Heart left ventricle (tissue), 13 donors: ENCODE measurements around the gene CUBN.

Source experiments
- CTCF ChIP-seq, 12 donors: fragments of 200-600 bp; sonication (generic) in 4 of 12; IDR thresholded peaks; one replicate each; pipeline versions ENCODE4 v1.5.0 to v1.8.0; 2018 to 2022; ENCODE audit warnings: antibody characterized with exemption in 12 of 12, mild to moderate bottlenecking in 5 of 12
- POLR2A ChIP-seq, 2 donors: fragments of 450-650 bp; IDR thresholded peaks; one replicate each; pipeline ENCODE4 v1.6.1; 2017; ENCODE audit warnings: antibody characterized with exemption in 2 of 2, mild to moderate bottlenecking in 2 of 2, moderate library complexity in 2 of 2
- donor health status: ischemic (EF 13 %, LVEDD 7.1; RV severe dilation, severe dysfunction).
- donor health status: DM: no; HTN: yes; CAD: no.
- donor health status: DM: no; HTN: no; CAD: no.
- donor health status: ischemic (EF 25% LVEDD 6.9; RV normal size, moderate dysfunction).
- donor health status: ischemic (EF 25% LVEDD 5.7; RV mildly dilated, moderate dysfunction).
- donor health status: ischemic (EF 35%, LVEDD 5.7; RV mildly dilated, moderate dysfunction).
- donor health status: nonischemic (EF 11% LVEDD 7.7; RV severe dilation, severe dysfunction).
- donor health status: DM: yes; HTN: yes; CAD: no.
- donor health status: PGD.
- donor health status: ischemic (EF 29% LVEDD 5.4; RV normal size, mild dysfunction).
- donor health status: nonischemic (EF 23%, LVEDD 6.1; RV moderate dilation, normal function).

GRCh38 chr10:16867990-16868389, 261.6 kb downstream of the CUBN start:
- no peak for TF ChIP-seq CTCF (IDR thresholded peaks at IDR 0.05)
- TF ChIP-seq POLR2A (IDR thresholded peaks at IDR 0.05): no peak
